Trophoblast cell (in vitro differentiated cells and primary cell): ENCODE data around the gene SPR.

ENCODE experiments used
- DNase-seq, 2 donors: peaks; one replicate each; pipeline ENCODE4 v3.0.0-alpha.2; 2016
- H2AFZ ChIP-seq: 2 replicates; pipeline ENCODE4 v1.6.1; 2013; ENCODE audit warnings: low read length, moderate library complexity, mild to moderate bottlenecking; ENCODE audit not compliant: insufficient read depth, poor library complexity
- H2AK5ac ChIP-seq: 2 replicates; pipeline ENCODE4 v1.6.1; 2013; ENCODE audit warnings: mild to moderate bottlenecking, low read length
- H2BK120ac ChIP-seq: 2 replicates; pipeline ENCODE4 v1.6.1; 2013; ENCODE audit warnings: low read length, mild to moderate bottlenecking, moderate library complexity; ENCODE audit not compliant: insufficient read depth, poor library complexity
- H2BK12ac ChIP-seq: 2 replicates; pipeline ENCODE4 v1.6.1; 2013; ENCODE audit warnings: mild to moderate bottlenecking, low read length, moderate library complexity
- H2BK5ac ChIP-seq: 2 replicates; pipeline ENCODE4 v1.6.1; 2013; ENCODE audit warnings: low read length, low read depth, moderate library complexity, mild to moderate bottlenecking; ENCODE audit not compliant: poor library complexity
- H3K14ac ChIP-seq: 2 replicates; pipeline ENCODE4 v1.6.1; 2013; ENCODE audit warnings: mild to moderate bottlenecking, low read length
- H3K18ac ChIP-seq: 2 replicates; pipeline ENCODE4 v1.6.1; 2013; ENCODE audit warnings: mild to moderate bottlenecking, low read length
- H3K23ac ChIP-seq: 2 replicates; pipeline ENCODE4 v1.6.1; 2013; ENCODE audit warnings: low read length
- H3K27ac ChIP-seq: 2 replicates; pipeline ENCODE4 v1.5.1; 2013; ENCODE audit warnings: low read depth, mild to moderate bottlenecking, inconsistent platforms, low read length, moderate library complexity
- H3K27me3 ChIP-seq: 2 replicates; pipeline ENCODE4 v1.6.1; 2013; ENCODE audit warnings: inconsistent platforms, mild to moderate bottlenecking, low read length, moderate library complexity; ENCODE audit not compliant: insufficient read depth
- H3K36me3 ChIP-seq, 2 experiments: 1 replicate in 1 of 2; 2 replicates in 1 of 2; pipeline ENCODE4 v1.6.1; 2013; ENCODE audit warnings: low read length in 2 of 2, mild to moderate bottlenecking in 2 of 2, moderate library complexity in 1 of 2; ENCODE audit not compliant: insufficient read depth in 2 of 2, control insufficient read depth in 1 of 2
- H3K4ac ChIP-seq: 2 replicates; pipeline ENCODE4 v1.6.1; 2013; ENCODE audit warnings: low read depth, mild to moderate bottlenecking, low read length, moderate library complexity
- H3K4me1 ChIP-seq, 2 experiments: 1 replicate in 1 of 2; 2 replicates in 1 of 2; pipeline ENCODE4 v1.6.1; 2013; ENCODE audit warnings: low read length in 2 of 2, mild to moderate bottlenecking in 2 of 2, moderate library complexity in 1 of 2; ENCODE audit not compliant: insufficient read depth in 2 of 2, control insufficient read depth in 1 of 2
- H3K4me2 ChIP-seq: 2 replicates; pipeline ENCODE4 v1.6.1; 2013; ENCODE audit warnings: inconsistent platforms, mild to moderate bottlenecking, low read length, moderate library complexity
- H3K4me3 ChIP-seq: 2 replicates; pipeline ENCODE4 v1.5.1; 2013; ENCODE audit warnings: mild to moderate bottlenecking, low read depth, low read length, inconsistent platforms
- H3K79me1 ChIP-seq: one replicate; pipeline ENCODE4 v1.6.1; 2013; ENCODE audit warnings: low read length
- H3K79me2 ChIP-seq: 2 replicates; pipeline ENCODE4 v1.6.1; 2013; ENCODE audit warnings: low read length, mild to moderate bottlenecking; ENCODE audit not compliant: control insufficient read depth, insufficient read depth, poor library complexity
- H3K9ac ChIP-seq: 2 replicates; pipeline ENCODE4 v1.6.1; 2013; ENCODE audit warnings: mild to moderate bottlenecking, low read length
- H3K9me3 ChIP-seq: 2 replicates; pipeline ENCODE4 v1.6.1; 2013; ENCODE audit warnings: low read depth, mild to moderate bottlenecking, control low read depth, inconsistent platforms, low read length; ENCODE audit not compliant: insufficient read depth
- H4K12ac ChIP-seq: 2 replicates; pipeline ENCODE4 v1.6.1; 2013; ENCODE audit warnings: low read depth, mild to moderate bottlenecking, low read length, moderate library complexity
- H4K8ac ChIP-seq: 2 replicates; pipeline ENCODE4 v1.6.1; 2013; ENCODE audit warnings: low read depth, mild to moderate bottlenecking, low read length, moderate library complexity
- H4K91ac ChIP-seq: one replicate; pipeline ENCODE4 v1.6.1; 2013; ENCODE audit warnings: low read depth, mild to moderate bottlenecking, low read length, moderate library complexity
- WGBS: extraction: QIAGEN DNeasy Blood & Tissue Kit; methylation state at CpG from one replicate; pipeline ENCODE4 v1.1.7; 2013; ENCODE audit warnings: missing lambda C conversion rate; ENCODE audit not compliant: insufficient read length, insufficient coverage; ENCODE audit errors: extremely low coverage; 5-methylcytosine and 5-hydroxymethylcytosine counted together

SPR gene

DNA sequence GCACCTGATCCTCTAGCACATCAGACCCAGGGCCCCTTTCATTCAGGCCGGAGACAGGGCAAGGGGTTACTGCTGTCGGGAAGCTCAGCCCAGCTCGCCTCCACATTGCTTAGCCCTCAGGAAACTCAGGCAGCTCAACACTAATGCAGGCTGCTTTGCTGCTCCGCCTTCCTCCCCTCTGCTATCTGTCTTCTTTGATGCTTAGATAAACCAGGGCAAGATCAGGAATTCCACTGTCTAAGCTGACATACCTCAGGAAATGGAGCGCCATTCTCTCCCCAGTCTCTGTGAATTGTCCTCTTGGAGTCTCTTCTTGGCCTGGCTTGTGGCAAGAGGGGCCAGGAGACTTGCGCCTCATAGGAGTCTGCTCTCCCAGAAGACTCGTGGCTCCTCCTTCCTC is 35.9 kb upstream of the SPR start:
- Histone ChIP-seq H3K4me1 (peaks cover 7 to 9% of the 10 kb centered on the region in 2 experiments), H2AK5ac (no peak overlapping the region), H3K9me3 (no peaks in the 10 kb centered on the region), H3K9ac (no peak overlapping the region), H4K91ac (no peak overlapping the region), H2BK12ac (no peak overlapping the region), H3K14ac (no peak overlapping the region), H3K4ac (no peak overlapping the region), H3K23ac (no peak overlapping the region), H4K8ac (no peak overlapping the region), H2BK120ac (no peak overlapping the region), H3K79me1 (no peaks in the 10 kb centered on the region), H3K4me2 (no peak overlapping the region), H3K27ac (no peak overlapping the region), H3K18ac (no peak overlapping the region), H2AFZ (no peak overlapping the region), H3K4me3 (no peak overlapping the region), H3K27me3 (no peaks in the 10 kb centered on the region), H4K12ac (no peak overlapping the region), H3K79me2 (no peaks in the 10 kb centered on the region), H3K36me3 (no peaks in the 10 kb centered on the region), H2BK5ac (no peak overlapping the region)
- no CpG with 5 or more reads among the region's 7 CpGs for WGBS
- DNase-seq, result peak; percentile 70 to 84

DNA sequence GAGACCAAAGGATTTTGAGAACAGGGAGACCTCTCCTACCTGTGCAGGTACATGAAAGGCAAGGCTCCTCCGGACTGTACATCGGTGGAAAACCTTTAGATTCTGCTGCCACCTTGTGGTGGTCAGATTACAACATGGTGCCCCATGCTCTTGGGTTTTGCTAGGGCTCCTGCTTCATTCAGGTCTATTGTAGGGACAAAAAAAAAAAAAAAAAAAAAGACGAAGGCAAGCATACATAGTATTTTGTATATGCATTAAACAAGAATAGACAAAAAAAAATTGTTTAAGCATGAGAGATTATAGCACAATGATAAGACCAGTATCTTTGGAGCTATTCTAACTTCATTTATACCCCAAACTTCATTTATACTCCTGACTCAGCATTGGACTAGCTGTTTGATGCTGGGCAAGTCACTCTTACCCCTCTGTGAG is 27.4 kb upstream of the SPR start:
- no peak overlapping the region for H3K9ac ChIP-seq
- no peak overlapping the region for H2BK12ac ChIP-seq
- H4K8ac ChIP-seq, result no peak overlapping the region
- H3K4me2 ChIP-seq, result no peak overlapping the region
- H3K4me3 ChIP-seq, result no peak overlapping the region
- no peak overlapping the region for H3K27ac ChIP-seq
- WGBS, result no CpG with 5 or more reads among the region's 3 CpGs
- no peaks in the 10 kb centered on the region for H3K79me2 ChIP-seq
- no peak overlapping the region for H2AFZ ChIP-seq
- H3K36me3 ChIP-seq, result no peaks in the 10 kb centered on the region
- H4K12ac ChIP-seq, result no peak overlapping the region
- H3K79me1 ChIP-seq, result no peaks in the 10 kb centered on the region
- H2BK120ac ChIP-seq, result no peak overlapping the region
- no peak overlapping the region for H2AK5ac ChIP-seq
- H4K91ac ChIP-seq, result no peak overlapping the region
- no peak overlapping the region for H3K23ac ChIP-seq
- no peak overlapping the region for H3K14ac ChIP-seq
- H3K4me1 ChIP-seq, result no peaks in the 10 kb centered on the region
- H3K9me3 ChIP-seq, result no peaks in the 10 kb centered on the region
- no peak overlapping the region for H2BK5ac ChIP-seq
- no peak overlapping the region for H3K18ac ChIP-seq
- peak; percentile 89 to 96 for DNase-seq
- H3K27me3 ChIP-seq, result no peaks in the 10 kb centered on the region
- H3K4ac ChIP-seq, result no peak overlapping the region

DNA sequence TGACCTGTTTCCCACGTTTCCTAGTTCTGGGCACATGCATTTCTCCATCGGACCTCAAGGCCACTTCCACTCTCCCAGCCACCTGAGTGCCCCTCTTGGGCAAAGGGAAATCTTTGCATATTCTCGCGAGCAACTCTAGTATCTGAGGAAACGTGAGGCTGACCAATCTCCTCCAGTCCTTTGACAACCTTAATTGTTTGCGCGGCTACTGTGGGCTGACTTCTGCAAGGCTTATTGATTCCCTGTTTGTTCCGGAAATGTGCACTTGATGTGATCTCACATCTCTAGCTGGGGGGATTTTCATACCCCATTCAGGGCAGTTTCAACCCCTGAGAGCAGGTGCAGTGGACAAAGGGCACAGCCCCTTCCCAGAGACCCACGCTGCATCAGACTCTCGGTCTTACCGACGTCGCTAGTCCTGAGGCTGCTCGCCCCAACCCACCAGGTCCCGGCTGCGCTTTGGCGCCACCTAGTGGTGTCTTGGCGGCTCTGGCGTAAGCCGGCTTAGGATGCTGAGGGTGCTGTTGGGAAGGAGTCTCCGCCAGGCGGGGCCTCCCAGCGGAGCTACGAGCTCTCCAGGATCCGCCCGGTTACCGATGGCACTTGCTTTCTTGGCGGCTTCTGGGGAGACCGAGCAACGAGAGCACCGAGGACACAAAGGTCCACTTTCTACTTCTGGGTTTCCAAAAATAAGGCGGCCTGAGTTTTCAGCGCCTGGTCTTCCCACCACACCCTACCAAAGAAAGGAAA is 24.8 kb upstream of the SPR start:
- no CpG with 5 or more reads among the region's 33 CpGs for WGBS

DNA sequence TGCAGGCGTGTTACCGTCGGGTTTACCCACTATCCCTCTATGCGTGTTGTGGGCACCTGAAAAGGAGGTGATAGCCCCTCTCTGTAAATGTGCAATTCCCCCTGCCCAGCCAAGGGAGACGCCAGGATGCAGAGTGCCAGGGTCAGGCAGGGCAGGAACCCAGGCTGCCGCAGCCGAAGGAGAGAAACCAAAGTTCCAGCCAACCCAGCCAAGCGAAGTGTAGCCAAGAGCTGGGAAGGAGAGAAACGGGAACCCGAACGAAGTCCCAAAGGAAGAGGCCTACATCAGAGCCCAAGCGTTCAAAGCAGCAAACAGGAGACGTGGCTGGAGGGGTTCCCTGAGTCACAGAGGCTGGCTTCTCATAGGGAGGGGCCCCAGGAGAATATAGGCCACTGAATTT is 24.2 kb upstream of the SPR start:
- Histone ChIP-seq H3K4me2 (peak overlapping the region; percentile 63), H3K79me2 (no peaks in the 10 kb centered on the region), H2AFZ (no peak overlapping the region), H2BK12ac (no peak overlapping the region), H3K36me3 (no peaks in the 10 kb centered on the region), H3K4me1 (no peaks in the 10 kb centered on the region), H4K12ac (no peak overlapping the region), H3K9ac (no peak overlapping the region), H2AK5ac (no peak overlapping the region), H3K9me3 (no peaks in the 10 kb centered on the region), H3K4ac (no peak overlapping the region), H4K91ac (no peak overlapping the region), H2BK120ac (no peak overlapping the region), H4K8ac (no peak overlapping the region), H3K27me3 (no peaks in the 10 kb centered on the region), H3K27ac (no peak overlapping the region), H3K14ac (no peak overlapping the region), H3K4me3 (no peak overlapping the region), H2BK5ac (no peak overlapping the region), H3K18ac (no peak overlapping the region), H3K79me1 (no peaks in the 10 kb centered on the region), H3K23ac (no peak overlapping the region)
- DNase-seq, result no peak
- WGBS, result no CpG with 5 or more reads among the region's 13 CpGs

More for the DNA sequence above, 24.8 kb upstream of the SPR start:
- no peak overlapping the region for H4K91ac ChIP-seq
- no peak overlapping the region for H3K4ac ChIP-seq
- H3K79me1 ChIP-seq, result no peaks in the 10 kb centered on the region
- no peak overlapping the region for H2BK120ac ChIP-seq
- no peak overlapping the region for H2BK12ac ChIP-seq
- H3K23ac ChIP-seq, result no peak overlapping the region
- no peak overlapping the region for H3K18ac ChIP-seq
- H3K27me3 ChIP-seq, result no peaks in the 10 kb centered on the region
- peak overlapping the region; percentile 67 for H3K4me2 ChIP-seq
- DNase-seq, result peak; percentile 90 to 96
- H3K27ac ChIP-seq, result no peak overlapping the region
- H3K4me3 ChIP-seq, result no peak overlapping the region
- no peak overlapping the region for H3K9ac ChIP-seq
- H3K9me3 ChIP-seq, result no peaks in the 10 kb centered on the region
- no peak overlapping the region for H4K8ac ChIP-seq
- H2BK5ac ChIP-seq, result no peak overlapping the region
- no peaks in the 10 kb centered on the region for H3K4me1 ChIP-seq
- no peak overlapping the region for H2AK5ac ChIP-seq
- peak overlapping the region; percentile 15 for H2AFZ ChIP-seq
- no peak overlapping the region for H3K14ac ChIP-seq
- H4K12ac ChIP-seq, result no peak overlapping the region
- H3K36me3 ChIP-seq, result no peaks in the 10 kb centered on the region
- no peaks in the 10 kb centered on the region for H3K79me2 ChIP-seq
